ENCODE data around the gene TRUB1. TPM values are rescaled to one million over a fixed set of nuclear protein-coding genes. Genes with fewer than 3 reads are reported as not detected.
"Not testable (repeated sequence)": the region's sequence is repeated elsewhere in the genome, so short reads cannot be mapped to it uniquely, and the experiment has no call there.

Gene TRUB1
- total RNA-seq, 2 experiments from 2014 or later = 13.4 to 14.0 TPM

- ChIA-PET CTCF (no interaction called here), POLR2A (no interaction called here)
- peaks cover 3% of the 10 kb centered on the region for H3K4me1 Mint-ChIP-seq (ENCODE audit: low read depth)
- no peak overlapping the region for H3K27ac Mint-ChIP-seq
- H3K36me3 Mint-ChIP-seq (ENCODE audit: low read depth) = peaks cover 2% of the 10 kb centered on the region
- H3K27me3 Mint-ChIP-seq (ENCODE audit: low read depth) = peaks cover 4% of the 10 kb centered on the region
- no peaks in the 10 kb centered on the region for H3K9me3 Mint-ChIP-seq (ENCODE audit: insufficient read depth)
- H3K4me3 Mint-ChIP-seq = no peak overlapping the region
- ATAC-seq (no peak), DNase-seq (no peak)
Observed at GRCh38 chr10:114928818-114929217, 9.2 kb upstream of the TRUB1 start.

DNA sequence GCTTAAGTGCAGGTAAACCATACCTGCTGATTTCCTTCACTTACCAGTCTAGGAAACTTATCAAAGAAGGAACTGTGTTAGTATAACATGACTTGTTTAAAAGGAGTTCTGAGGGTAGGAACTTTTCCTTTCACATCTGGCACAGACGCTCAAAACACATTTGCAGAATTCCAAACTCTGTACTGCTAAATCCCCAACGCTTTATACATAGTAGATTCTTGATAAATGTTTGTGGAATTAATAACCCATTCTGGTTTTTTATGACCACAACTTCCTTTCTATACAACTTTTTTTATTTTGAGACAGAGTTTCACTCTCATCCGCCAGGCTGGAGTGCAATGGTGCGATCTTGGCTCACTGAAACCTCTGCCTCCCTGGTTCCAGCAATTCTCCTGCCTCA lies 7.7 kb upstream of the TRUB1 start:
- DNase-seq (no peak), ATAC-seq (no peak)
- peaks cover 4% of the 10 kb centered on the region for H3K27me3 Mint-ChIP-seq (ENCODE audit: low read depth)
- no peak overlapping the region for H3K27ac Mint-ChIP-seq
- peaks cover 2% of the 10 kb centered on the region for H3K36me3 Mint-ChIP-seq (ENCODE audit: low read depth)
- H3K9me3 Mint-ChIP-seq (ENCODE audit: insufficient read depth) = no peaks in the 10 kb centered on the region
- H3K4me1 Mint-ChIP-seq (ENCODE audit: low read depth) = peaks cover under 1% of the 10 kb centered on the region
- ChIA-PET CTCF (no interaction called here), POLR2A (no interaction called here)
- H3K4me3 Mint-ChIP-seq = no peak overlapping the region

- CTCF ChIA-PET = no interaction called here
- Mint-ChIP-seq H3K27ac (no peak overlapping the region), H3K4me3 (no peak overlapping the region), H3K36me3 (ENCODE audit: low read depth) (peaks cover 2% of the 10 kb centered on the region), H3K4me1 (ENCODE audit: low read depth) (no peaks in the 10 kb centered on the region), H3K9me3 (ENCODE audit: insufficient read depth) (no peaks in the 10 kb centered on the region), H3K27me3 (ENCODE audit: low read depth) (peaks cover 4% of the 10 kb centered on the region)
- POLR2A ChIA-PET = no interaction called here
- no peak for ATAC-seq
- no peak for DNase-seq
Observed at GRCh38 chr10:114931072-114931679, 6.8 kb upstream of the TRUB1 start.

GRCh38 chr10:114932225-114932624 lies 5.8 kb upstream of the TRUB1 start:
- POLR2A ChIA-PET = no interaction called here
- CTCF ChIA-PET = no interaction called here
- no peak for ATAC-seq

DNA sequence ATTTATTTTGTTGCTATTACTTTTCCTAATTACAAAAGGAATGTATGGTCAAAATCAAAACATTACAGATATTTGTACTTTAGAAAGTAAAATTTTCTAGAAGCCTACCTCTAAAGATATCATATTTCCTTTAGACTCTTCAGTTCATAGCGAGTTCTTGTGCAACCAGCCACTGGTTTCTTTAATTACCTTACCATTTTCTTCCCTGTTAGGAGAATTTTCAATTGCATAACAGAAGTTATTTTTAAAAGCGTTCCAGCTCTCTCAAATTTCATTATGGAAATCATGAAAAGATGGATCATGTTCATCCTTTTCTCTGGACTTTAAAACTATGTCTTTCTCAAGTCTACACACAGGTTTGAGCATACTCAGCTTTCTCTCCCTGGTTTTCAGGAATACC lies 5.0 kb upstream of the TRUB1 start:
- Mint-ChIP-seq H3K36me3 (ENCODE audit: low read depth) (peaks cover 2% of the 10 kb centered on the region), H3K4me1 (ENCODE audit: low read depth) (peaks cover 3% of the 10 kb centered on the region), H3K27ac (no peak overlapping the region), H3K4me3 (no peak overlapping the region), H3K9me3 (ENCODE audit: insufficient read depth) (no peaks in the 10 kb centered on the region), H3K27me3 (ENCODE audit: low read depth) (no peaks in the 10 kb centered on the region)
- DNase-seq = no peak
- CTCF ChIA-PET = interaction anchor here (1.1 to 1.3 kb wide), 2 partner anchors 27 to 54 kb away, joined by 3 read pairs; no protein-coding TSS in a partner anchor
- ATAC-seq = no peak
- POLR2A ChIA-PET = no interaction called here

More at GRCh38 chr10:114932225-114932624, 5.8 kb upstream of the TRUB1 start:
- Mint-ChIP-seq H3K4me3 (no peak overlapping the region), H3K9me3 (ENCODE audit: insufficient read depth) (no peaks in the 10 kb centered on the region), H3K27me3 (ENCODE audit: low read depth) (peaks cover 2% of the 10 kb centered on the region), H3K4me1 (ENCODE audit: low read depth) (peaks cover under 1% of the 10 kb centered on the region), H3K27ac (no peak overlapping the region), H3K36me3 (ENCODE audit: low read depth) (peaks cover 2% of the 10 kb centered on the region)
- no peak for DNase-seq

- CTCF ChIA-PET = interaction anchor here (1.1 to 1.3 kb wide), 2 partner anchors 26 to 54 kb away, joined by 3 read pairs; no protein-coding TSS in a partner anchor
- no peak for ATAC-seq
- no peak overlapping the region for H3K4me3 Mint-ChIP-seq
- DNase-seq = no peak
- H3K27ac Mint-ChIP-seq = no peak overlapping the region
- H3K9me3 Mint-ChIP-seq (ENCODE audit: insufficient read depth) = no peaks in the 10 kb centered on the region
- H3K4me1 Mint-ChIP-seq (ENCODE audit: low read depth) = peaks cover 3% of the 10 kb centered on the region
- POLR2A ChIA-PET = no interaction called here
- H3K27me3 Mint-ChIP-seq (ENCODE audit: low read depth) = no peaks in the 10 kb centered on the region
- peaks cover 5% of the 10 kb centered on the region for H3K36me3 Mint-ChIP-seq (ENCODE audit: low read depth)
Observed at GRCh38 chr10:114933588-114933987, 4.4 kb upstream of the TRUB1 start.

DNA sequence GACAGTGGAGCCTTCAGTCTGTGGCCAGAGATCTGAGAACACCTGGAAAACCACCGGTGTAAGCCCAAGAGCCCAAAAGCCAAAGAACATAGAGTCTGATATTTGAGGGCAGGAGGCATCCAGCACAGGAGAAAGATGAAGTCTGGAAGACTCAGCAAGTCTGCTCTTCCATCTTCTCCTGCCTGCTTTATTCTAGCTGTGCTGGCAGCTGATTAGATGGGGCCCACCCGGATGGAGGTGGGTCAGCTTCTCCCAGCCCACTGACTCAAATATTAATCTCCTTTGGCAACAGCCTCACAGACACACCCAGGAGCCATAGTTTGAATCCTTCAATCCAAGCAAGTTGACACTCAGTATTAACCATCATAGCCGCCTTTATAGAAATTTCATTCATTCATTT lies 4.0 kb upstream of the TRUB1 start:
- CTCF ChIA-PET = interaction anchor here (1.1 kb wide), 1 partner anchor 26 kb away, joined by 3 read pairs; no protein-coding TSS in a partner anchor
- H3K36me3 Mint-ChIP-seq (ENCODE audit: low read depth); H3K4me1 Mint-ChIP-seq (ENCODE audit: low read depth); H3K9me3 Mint-ChIP-seq (ENCODE audit: insufficient read depth); ATAC-seq; POLR2A ChIA-PET; H3K27ac Mint-ChIP-seq; DNase-seq; H3K4me3 Mint-ChIP-seq; H3K27me3 Mint-ChIP-seq (ENCODE audit: low read depth): not testable (repeated sequence)

DNA sequence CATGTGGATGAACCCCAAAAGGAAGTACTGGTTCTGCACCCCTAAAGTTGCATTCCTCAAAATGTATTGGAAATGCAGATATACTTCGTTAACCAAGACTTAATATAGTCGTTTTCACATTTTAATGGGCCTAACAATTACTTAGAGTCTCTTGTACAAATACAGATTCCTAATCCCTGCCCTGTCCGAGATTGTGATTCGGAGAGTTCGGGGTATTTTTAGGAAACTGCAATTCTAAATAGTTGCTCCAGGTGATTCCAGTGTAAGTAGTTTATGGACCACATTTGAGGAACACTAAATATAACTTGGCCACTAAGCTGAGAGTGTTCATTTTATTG lies 830 bp downstream of the TRUB1 start:
- H3K27me3 Mint-ChIP-seq (ENCODE audit: low read depth) = no peaks in the 10 kb centered on the region

DNA sequence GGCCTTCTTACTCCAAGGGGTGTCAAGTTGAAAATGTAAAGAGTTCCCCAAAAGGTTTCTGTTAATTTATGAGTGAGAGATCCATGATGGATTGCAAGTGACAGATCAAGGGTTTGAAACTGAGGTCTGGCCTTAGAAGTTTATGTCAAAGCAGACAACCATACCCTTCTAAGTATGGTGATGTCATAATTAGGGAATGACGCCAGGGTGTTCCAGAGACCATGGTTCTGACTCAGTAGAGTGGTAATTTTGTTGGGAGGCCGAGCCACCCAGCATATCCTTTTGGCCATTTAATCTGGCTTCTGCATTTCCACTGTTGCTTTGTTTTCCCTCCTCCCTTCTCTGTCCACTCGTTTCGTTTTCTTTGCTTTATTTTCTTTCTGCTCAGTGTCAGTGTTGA lies 2.7 kb downstream of the TRUB1 start:
- H3K27ac Mint-ChIP-seq = no peak overlapping the region
- POLR2A ChIA-PET = no interaction called here
- DNase-seq = no peak
- CTCF ChIA-PET = no interaction called here
- H3K4me3 Mint-ChIP-seq = no peak overlapping the region
- no peaks in the 10 kb centered on the region for H3K27me3 Mint-ChIP-seq (ENCODE audit: low read depth)
- H3K4me1 Mint-ChIP-seq (ENCODE audit: low read depth) = peaks cover 23% of the 10 kb centered on the region
- no peak for ATAC-seq
- H3K36me3 Mint-ChIP-seq (ENCODE audit: low read depth) = peaks cover 21% of the 10 kb centered on the region
- H3K9me3 Mint-ChIP-seq (ENCODE audit: insufficient read depth) = no peaks in the 10 kb centered on the region

More for the DNA sequence above, 830 bp downstream of the TRUB1 start:
- Mint-ChIP-seq H3K4me1 (ENCODE audit: low read depth) (peaks cover 23% of the 10 kb centered on the region), H3K36me3 (ENCODE audit: low read depth) (peaks cover 13% of the 10 kb centered on the region), H3K27ac (peak overlapping the region; percentile 96), H3K4me3 (peak overlapping the region; percentile 95), H3K9me3 (ENCODE audit: insufficient read depth) (no peaks in the 10 kb centered on the region)
- CTCF ChIA-PET = interaction anchor here (1.8 kb wide), 1 partner anchor 25 kb away, joined by 9 read pairs; no protein-coding TSS in a partner anchor
- ATAC-seq (no peak), DNase-seq (no peak)
- POLR2A ChIA-PET = interaction anchor here (0.6 to 1.3 kb wide), 3 partner anchors 9 to 44 kb away, joined by 3 to 6 read pairs (median 3); no protein-coding TSS in a partner anchor

DNA sequence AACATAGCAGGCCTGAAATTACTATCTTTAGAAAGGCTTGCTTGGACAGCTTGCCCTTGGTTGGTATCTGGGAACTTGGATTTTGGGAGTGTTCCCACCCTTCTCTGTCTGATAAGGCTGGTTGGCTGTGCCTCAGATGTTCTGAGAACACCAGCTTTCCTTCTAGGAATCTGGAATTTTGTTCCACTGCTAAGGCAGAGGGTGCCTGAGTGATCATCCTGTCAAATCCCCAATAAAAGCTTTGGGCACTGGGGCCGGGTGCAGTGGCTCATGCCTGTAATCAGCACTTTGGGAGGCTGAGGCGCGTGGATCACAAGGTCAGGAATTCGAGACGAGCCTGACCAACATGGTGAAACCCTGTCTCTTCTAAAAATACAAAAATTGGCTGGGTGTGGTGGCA lies 5.0 kb downstream of the TRUB1 start:
- Mint-ChIP-seq H3K9me3 (ENCODE audit: insufficient read depth) (no peaks in the 10 kb centered on the region), H3K4me3 (no peak overlapping the region), H3K27me3 (ENCODE audit: low read depth) (no peaks in the 10 kb centered on the region), H3K4me1 (ENCODE audit: low read depth) (peaks cover 23% of the 10 kb centered on the region), H3K27ac (no peak overlapping the region), H3K36me3 (ENCODE audit: low read depth) (peaks cover 29% of the 10 kb centered on the region)
- CTCF ChIA-PET = interaction anchor here (1.2 kb wide), 1 partner anchor 63 kb away, joined by 3 read pairs; no protein-coding TSS in a partner anchor
- POLR2A ChIA-PET = no interaction called here
- no peak for ATAC-seq
- no peak for DNase-seq

- no peak overlapping the region for H3K4me3 Mint-ChIP-seq
- POLR2A ChIA-PET = no interaction called here
- CTCF ChIA-PET = no interaction called here
- no peaks in the 10 kb centered on the region for H3K27me3 Mint-ChIP-seq (ENCODE audit: low read depth)
- H3K27ac Mint-ChIP-seq = no peak overlapping the region
- no peak for DNase-seq
- no peak for ATAC-seq
- H3K4me1 Mint-ChIP-seq (ENCODE audit: low read depth) = peaks cover 18% of the 10 kb centered on the region
- no peaks in the 10 kb centered on the region for H3K9me3 Mint-ChIP-seq (ENCODE audit: insufficient read depth)
- peaks cover 40% of the 10 kb centered on the region for H3K36me3 Mint-ChIP-seq (ENCODE audit: low read depth)
Observed at GRCh38 chr10:114953047-114953446, 15.1 kb downstream of the TRUB1 start.

GRCh38 chr10:114955984-114956383 lies 18.0 kb downstream of the TRUB1 start:
- Mint-ChIP-seq H3K27ac (no peak overlapping the region), H3K27me3 (ENCODE audit: low read depth) (no peaks in the 10 kb centered on the region), H3K9me3 (ENCODE audit: insufficient read depth) (no peaks in the 10 kb centered on the region), H3K4me3 (no peak overlapping the region), H3K4me1 (ENCODE audit: low read depth) (peaks cover 14% of the 10 kb centered on the region), H3K36me3 (ENCODE audit: low read depth) (peaks cover 34% of the 10 kb centered on the region)
- ATAC-seq (no peak), DNase-seq (no peak)
- CTCF ChIA-PET = interaction anchor here (1.0 to 1.2 kb wide), 3 partner anchors 11 to 19 kb away, joined by 3 to 4 read pairs (median 3); no protein-coding TSS in a partner anchor
- POLR2A ChIA-PET = no interaction called here

DNA sequence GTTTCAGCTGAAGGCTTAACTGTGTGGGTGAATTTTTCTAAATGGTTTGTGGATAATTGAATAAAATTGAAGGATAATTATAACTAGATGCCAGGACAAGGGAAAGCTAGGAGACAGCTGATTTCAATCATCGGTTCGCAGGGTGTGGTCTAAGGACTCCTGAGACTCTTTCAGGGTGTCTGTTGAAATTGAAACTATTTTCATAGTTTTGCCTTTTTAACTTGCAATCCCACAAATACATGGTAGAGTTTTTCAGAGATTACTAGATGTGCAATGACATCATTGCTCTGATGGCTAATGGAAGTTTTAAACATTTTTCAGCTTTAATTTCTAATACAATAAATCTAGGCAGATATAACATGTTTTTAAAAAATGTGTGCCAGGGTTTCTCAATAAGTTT lies 18.5 kb downstream of the TRUB1 start:
- no peaks in the 10 kb centered on the region for H3K9me3 Mint-ChIP-seq (ENCODE audit: insufficient read depth)
- CTCF ChIA-PET = interaction anchor here (1.0 to 1.2 kb wide), 3 partner anchors 10 to 20 kb away, joined by 3 to 4 read pairs (median 3); no protein-coding TSS in a partner anchor
- POLR2A ChIA-PET = no interaction called here
- no peak overlapping the region for H3K4me3 Mint-ChIP-seq
- ATAC-seq (no peak), DNase-seq (no peak)
- no peak overlapping the region for H3K27ac Mint-ChIP-seq
- H3K4me1 Mint-ChIP-seq (ENCODE audit: low read depth) = peaks cover 14% of the 10 kb centered on the region
- no peaks in the 10 kb centered on the region for H3K27me3 Mint-ChIP-seq (ENCODE audit: low read depth)
- H3K36me3 Mint-ChIP-seq (ENCODE audit: low read depth) = peaks cover 38% of the 10 kb centered on the region

Measured in activated CD8-positive, alpha-beta T cell treated with anti-CD3 and anti-CD28 coated beads, Interleukin-2, amount 10 ng/mL, durations not matched to agents 7 days and 5 days (primary cell).